Measurements from ENCODE around the gene AMIGO2.
"Not testable (repeated sequence)": the region's sequence is repeated elsewhere in the genome, so short reads cannot be mapped to it uniquely, and the experiment has no call there.

Gene AMIGO2

DNA sequence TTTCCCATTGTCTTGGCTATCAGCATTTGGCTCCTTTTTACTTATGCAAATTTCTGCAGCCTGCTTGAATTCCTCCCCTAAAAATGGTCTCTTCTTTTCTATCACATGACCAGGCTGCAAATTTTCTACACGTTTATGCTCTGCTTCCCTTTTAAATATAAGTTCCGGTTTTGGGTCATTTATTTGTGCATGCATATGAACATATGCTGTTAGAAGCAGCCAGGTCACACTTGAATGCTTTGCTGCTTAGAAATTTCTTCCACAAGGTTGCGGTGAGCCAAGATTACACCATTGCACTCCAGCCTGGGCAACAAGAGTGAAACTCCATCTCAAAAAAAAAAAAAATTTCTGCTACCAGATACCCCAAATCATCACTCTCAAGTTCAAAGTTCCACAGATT, 28.5 kb downstream of the AMIGO2 start:
- DNase-seq, H3K4me3 Mint-ChIP-seq, H3K4me1 Mint-ChIP-seq, H3K27me3 Mint-ChIP-seq: not testable (repeated sequence)
- H3K9me3 Mint-ChIP-seq: peaks cover 19 to 22% of the 10 kb centered on the region in 2 donors
- peak overlapping the region; percentile 16 for H3K27ac Mint-ChIP-seq
- H3K36me3 Mint-ChIP-seq: peaks cover 10 to 24% of the 10 kb centered on the region in 2 donors
- ATAC-seq (replicated peaks): peak in 1 of 2 donors; percentile 25

DNA sequence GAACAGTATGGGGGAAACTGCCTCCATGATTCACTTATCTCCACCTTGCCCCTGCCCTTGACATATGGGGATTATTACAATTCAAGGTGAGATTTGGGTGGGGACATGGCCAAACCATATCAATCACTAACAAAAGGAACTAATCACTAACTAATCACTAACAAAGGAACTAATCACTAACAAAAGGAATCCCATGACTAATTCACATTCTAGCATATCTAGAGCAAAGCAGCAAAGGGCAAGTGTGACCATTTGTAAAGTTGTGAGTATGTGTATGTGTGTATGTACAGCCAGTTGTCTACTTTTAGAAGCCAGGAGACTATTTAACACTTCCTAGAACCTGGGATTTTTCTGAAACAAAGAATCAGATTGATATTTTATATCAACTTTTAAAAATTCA, 31.2 kb downstream of the AMIGO2 start:
- peaks cover 10 to 22% of the 10 kb centered on the region in 2 donors for H3K36me3 Mint-ChIP-seq
- DNase-seq (no peak), ATAC-seq (replicated peaks) (no peak)
- H3K27me3 Mint-ChIP-seq: no peaks in the 10 kb centered on the region
- H3K9me3 Mint-ChIP-seq: peaks cover 18 to 21% of the 10 kb centered on the region in 2 donors
- no peak overlapping the region for H3K27ac Mint-ChIP-seq
- peaks cover 3 to 7% of the 10 kb centered on the region in 2 donors for H3K4me1 Mint-ChIP-seq
- H3K4me3 Mint-ChIP-seq: no peak overlapping the region

DNA sequence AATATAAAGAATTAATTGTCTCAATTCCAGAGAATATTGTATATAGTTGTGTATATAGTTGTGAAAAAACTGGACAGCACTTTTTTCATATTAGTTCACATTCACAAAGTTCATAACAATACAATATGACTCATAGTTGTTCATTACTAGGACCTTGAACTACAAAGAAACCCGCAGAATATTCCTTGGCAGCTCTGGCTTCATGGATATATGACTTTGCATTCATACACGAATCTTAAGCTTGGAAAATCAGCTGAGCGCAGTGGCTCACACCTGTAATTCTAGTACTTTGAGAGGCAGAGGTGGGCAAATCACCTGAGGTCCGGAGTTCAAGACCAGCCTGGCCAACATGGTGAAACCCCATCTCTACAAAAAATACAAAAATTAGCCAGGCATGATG, 38.4 kb downstream of the AMIGO2 start:
- Mint-ChIP-seq H3K4me3 (no peak overlapping the region), H3K9me3 (peaks cover 0 to 5% of the 10 kb centered on the region in 2 donors), H3K4me1 (peaks cover 10 to 20% of the 10 kb centered on the region in 2 donors), H3K36me3 (peaks cover 0 to 4% of the 10 kb centered on the region in 2 donors), H3K27me3 (peaks cover 0 to 5% of the 10 kb centered on the region in 2 donors), H3K27ac (no peak overlapping the region)
- DNase-seq (no peak), ATAC-seq (replicated peaks) (no peak)

DNA sequence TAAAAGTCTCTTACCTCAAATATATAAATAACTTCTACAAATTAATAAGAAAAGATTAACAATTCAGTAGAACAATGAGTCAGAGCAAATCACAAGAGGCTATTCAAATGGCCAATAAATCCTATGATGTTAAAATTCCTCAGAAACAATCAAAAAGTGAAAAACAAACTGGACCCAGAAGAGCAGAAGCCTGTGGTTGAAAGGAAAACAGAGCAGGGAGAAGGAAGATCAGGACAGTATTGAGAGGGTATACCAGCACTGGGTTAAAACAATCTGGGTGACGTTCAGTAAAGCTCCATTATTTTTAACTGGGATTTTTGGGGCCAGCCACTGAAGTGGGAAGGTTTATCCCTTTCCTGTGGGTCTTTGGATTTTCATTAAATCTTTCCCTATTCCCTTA, 40.0 kb downstream of the AMIGO2 start:
- no peak for DNase-seq
- H3K36me3 Mint-ChIP-seq: peaks cover 0 to 4% of the 10 kb centered on the region in 2 donors
- H3K4me1 Mint-ChIP-seq: peaks cover 19 to 34% of the 10 kb centered on the region in 2 donors
- no peak overlapping the region for H3K27ac Mint-ChIP-seq
- no peak for ATAC-seq (replicated peaks)
- peaks cover 0 to 5% of the 10 kb centered on the region in 2 donors for H3K27me3 Mint-ChIP-seq
- peaks cover 0 to 5% of the 10 kb centered on the region in 2 donors for H3K9me3 Mint-ChIP-seq
- H3K4me3 Mint-ChIP-seq: no peak overlapping the region

DNA sequence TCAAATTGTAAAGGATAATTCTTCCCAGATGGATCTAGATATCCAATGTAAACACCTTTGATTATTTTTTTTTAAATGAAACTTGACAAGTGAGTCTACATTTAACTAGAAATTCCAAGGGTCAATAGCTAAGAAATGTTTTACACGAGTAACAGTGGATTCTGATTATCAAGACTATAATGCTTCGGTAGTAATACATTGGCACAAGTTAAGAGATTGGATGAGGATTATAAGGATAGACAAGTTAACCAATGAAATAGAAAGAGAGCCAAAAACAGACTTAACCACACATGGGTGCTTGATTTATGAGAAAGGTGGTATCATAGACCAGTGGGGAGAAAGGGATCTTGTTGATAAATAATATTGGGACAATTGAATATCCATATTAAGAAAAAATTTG, 40.7 kb downstream of the AMIGO2 start:
- no peak for ATAC-seq (replicated peaks)

DNA sequence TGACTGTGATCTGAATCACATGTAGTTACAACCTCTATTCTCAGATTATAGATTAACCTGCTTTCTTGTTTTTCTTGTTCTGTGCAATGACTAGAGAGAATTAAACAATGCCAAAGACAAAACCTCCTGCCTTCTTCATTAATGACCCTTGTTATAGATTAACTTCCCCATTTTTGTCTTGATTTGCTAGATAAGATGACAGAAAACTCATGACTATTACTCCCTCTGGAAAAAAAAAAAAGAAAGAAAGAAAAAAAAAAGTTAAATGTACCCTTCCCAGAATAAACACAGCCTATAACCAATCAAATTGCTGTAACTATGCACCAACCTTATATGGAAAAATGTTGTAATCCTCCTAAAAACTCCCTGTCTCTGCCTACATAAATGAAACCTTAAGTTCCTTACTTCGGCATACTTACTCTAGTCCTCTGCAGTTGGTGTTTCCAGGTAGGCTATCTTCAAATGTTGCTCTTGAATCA, 41.5 kb downstream of the AMIGO2 start:
- Mint-ChIP-seq H3K9me3 (peaks cover 0 to 5% of the 10 kb centered on the region in 2 donors), H3K36me3 (peaks cover 0 to 4% of the 10 kb centered on the region in 2 donors), H3K4me3 (peak overlapping the region; percentile 1 to 48), H3K4me1 (peaks cover 27 to 48% of the 10 kb centered on the region in 2 donors), H3K27ac (peak overlapping the region; percentile 31), H3K27me3 (peaks cover 0 to 5% of the 10 kb centered on the region in 2 donors)
- ATAC-seq (replicated peaks) (peak; percentile 65 to 82), DNase-seq (no peak)

More for the DNA sequence above, 40.7 kb downstream of the AMIGO2 start:
- Mint-ChIP-seq H3K36me3 (peaks cover 0 to 4% of the 10 kb centered on the region in 2 donors), H3K4me3 (no peak overlapping the region), H3K9me3 (peaks cover 0 to 5% of the 10 kb centered on the region in 2 donors), H3K27ac (no peak overlapping the region), H3K4me1 (peaks cover 22 to 41% of the 10 kb centered on the region in 2 donors), H3K27me3 (peaks cover 0 to 5% of the 10 kb centered on the region in 2 donors)
- DNase-seq: no peak

DNA sequence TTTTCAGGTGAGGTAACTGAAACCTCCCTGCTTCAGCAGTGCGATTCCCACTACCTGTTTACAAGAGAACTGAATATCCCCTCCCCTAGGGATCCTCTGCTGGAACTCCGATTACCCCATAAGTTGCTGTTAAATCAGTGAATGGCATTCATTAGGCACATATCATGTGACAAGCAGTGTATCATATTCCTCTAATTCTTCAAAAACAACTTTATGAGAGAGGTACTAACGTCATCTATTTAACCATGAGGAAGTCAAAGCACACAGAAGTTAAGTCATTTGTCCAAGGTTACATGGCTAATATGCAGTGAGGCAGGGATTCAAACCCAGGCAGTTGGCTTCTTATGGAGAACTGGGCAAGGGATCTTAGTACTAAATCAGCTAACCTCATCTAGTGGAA, 44.3 kb downstream of the AMIGO2 start:
- Mint-ChIP-seq H3K27me3 (peaks cover 0 to 5% of the 10 kb centered on the region in 2 donors), H3K9me3 (no peaks in the 10 kb centered on the region), H3K27ac (peak overlapping the region; percentile 14), H3K4me3 (no peak overlapping the region), H3K36me3 (no peaks in the 10 kb centered on the region), H3K4me1 (peaks cover 33 to 66% of the 10 kb centered on the region in 2 donors)
- ATAC-seq (replicated peaks): peak in 1 of 2 donors; percentile 14
- no peak for DNase-seq

DNA sequence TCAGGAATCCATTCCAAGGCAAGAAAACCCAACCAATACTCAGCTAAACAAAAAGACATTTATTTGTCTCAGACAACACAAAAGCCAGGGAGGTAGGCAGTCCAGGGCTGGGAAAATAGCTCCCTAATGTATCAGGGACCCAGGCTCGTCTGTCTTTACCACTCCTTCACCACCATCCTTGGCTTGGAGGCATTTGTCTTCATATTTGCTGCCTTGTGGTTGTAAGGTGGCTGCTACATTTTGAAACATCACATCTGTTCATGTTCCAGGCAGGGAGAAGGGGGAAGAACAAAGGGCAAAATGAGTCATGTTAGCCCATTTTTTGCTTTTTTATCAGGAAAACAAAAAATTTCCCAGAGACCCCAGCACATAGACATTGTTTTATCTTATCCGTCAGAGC, 45.1 kb downstream of the AMIGO2 start:
- no peaks in the 10 kb centered on the region for H3K36me3 Mint-ChIP-seq
- no peaks in the 10 kb centered on the region for H3K9me3 Mint-ChIP-seq
- H3K27ac Mint-ChIP-seq: no peak overlapping the region
- no peak for ATAC-seq (replicated peaks)
- H3K27me3 Mint-ChIP-seq: peaks cover 0 to 2% of the 10 kb centered on the region in 2 donors
- peaks cover 31 to 63% of the 10 kb centered on the region in 2 donors for H3K4me1 Mint-ChIP-seq
- H3K4me3 Mint-ChIP-seq: no peak overlapping the region
- DNase-seq: no peak

DNA sequence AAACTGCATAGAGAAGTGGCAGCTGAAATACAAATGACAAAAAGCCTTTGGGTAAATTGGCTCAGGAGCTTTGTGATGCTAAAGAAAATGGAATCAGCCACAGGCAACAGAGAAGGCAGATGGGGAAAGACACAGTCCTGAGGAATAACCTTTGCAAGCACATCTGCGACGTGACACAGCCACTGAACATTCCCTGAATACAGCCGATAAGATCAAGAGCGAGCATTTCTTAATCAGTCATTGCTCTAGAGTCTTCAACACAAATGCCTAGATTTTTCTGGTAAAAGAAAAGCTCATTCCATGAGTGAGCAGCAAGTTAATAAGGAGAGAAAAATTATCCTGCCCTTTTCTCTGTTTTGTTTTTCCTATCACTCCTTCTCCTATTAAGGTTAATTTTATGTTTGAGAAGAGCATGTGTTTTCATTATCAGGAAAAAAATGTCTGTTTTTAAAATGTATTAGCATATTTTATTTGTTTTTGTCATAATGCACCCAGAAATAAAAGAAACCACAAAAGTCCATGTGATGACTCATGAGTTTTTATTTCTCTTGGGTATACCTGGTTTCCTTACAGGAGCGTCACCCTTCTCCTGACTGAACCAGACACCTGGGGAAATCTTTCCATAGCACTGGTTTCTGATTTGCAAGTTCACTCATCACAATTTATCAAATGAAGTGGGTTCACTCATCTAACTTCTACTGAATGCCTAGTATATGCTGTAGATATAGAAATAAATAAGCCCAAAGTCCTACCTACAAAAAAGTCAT, 45.8 kb downstream of the AMIGO2 start:
- no peak for ATAC-seq (replicated peaks)
- DNase-seq: no peak
- Mint-ChIP-seq H3K36me3 (no peaks in the 10 kb centered on the region), H3K27me3 (no peaks in the 10 kb centered on the region), H3K9me3 (no peaks in the 10 kb centered on the region), H3K4me1 (peaks cover 29 to 57% of the 10 kb centered on the region in 2 donors), H3K27ac (peak overlapping the region; percentile 47), H3K4me3 (no peak overlapping the region)

DNA sequence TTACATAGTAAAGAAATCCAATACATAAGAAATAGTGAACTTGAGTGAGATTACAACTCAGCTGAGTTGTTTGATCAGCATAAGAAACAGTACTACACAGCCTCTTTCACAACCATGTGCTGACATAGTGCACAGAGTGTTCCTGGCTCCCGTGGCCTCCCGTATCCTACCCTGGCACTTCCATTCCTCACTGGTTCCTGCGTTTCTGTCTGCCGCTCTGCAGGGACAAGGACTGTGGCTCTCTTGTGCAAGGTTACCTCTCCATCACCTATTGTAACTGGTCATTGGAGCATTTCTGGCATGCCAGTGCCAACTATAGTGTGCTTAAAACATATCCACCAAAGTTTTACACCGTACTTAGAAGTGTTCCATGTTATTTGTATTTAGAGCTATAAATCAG, 46.7 kb downstream of the AMIGO2 start:
- Mint-ChIP-seq H3K27ac (no peak overlapping the region), H3K4me3 (peak overlapping the region in 1 of 2 donors; percentile 8)

DNA sequence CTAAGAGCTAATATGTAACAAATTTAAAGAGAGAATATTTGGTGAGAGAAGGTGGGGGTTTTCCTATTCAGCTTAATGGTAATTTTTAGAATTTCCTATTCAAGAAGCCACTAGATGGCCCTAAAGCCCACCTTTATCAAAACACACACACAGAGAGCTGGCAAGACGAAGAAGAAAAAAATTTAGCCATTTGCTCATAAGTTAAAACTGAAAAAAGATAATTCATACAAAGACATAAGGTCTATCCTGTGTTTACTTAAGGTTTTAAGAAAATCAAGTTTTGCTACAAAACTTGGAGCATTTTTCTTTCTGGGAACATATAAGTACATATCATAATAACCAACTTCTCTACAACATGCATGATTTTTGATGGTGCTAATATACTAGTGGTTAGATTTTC, 47.1 kb downstream of the AMIGO2 start:
- Mint-ChIP-seq H3K9me3 (no peaks in the 10 kb centered on the region), H3K27ac (no peak overlapping the region), H3K4me1 (peaks cover 25 to 50% of the 10 kb centered on the region in 2 donors), H3K36me3 (no peaks in the 10 kb centered on the region), H3K27me3 (no peaks in the 10 kb centered on the region), H3K4me3 (no peak overlapping the region)
- DNase-seq (no peak), ATAC-seq (replicated peaks) (peak; percentile 82 to 83)

More for the DNA sequence above, 46.7 kb downstream of the AMIGO2 start:
- H3K4me1 Mint-ChIP-seq: peaks cover 25 to 51% of the 10 kb centered on the region in 2 donors
- no peaks in the 10 kb centered on the region for H3K36me3 Mint-ChIP-seq
- no peaks in the 10 kb centered on the region for H3K9me3 Mint-ChIP-seq
- ATAC-seq (replicated peaks): peak; percentile 42 to 49
- H3K27me3 Mint-ChIP-seq: no peaks in the 10 kb centered on the region
- DNase-seq: no peak

DNA sequence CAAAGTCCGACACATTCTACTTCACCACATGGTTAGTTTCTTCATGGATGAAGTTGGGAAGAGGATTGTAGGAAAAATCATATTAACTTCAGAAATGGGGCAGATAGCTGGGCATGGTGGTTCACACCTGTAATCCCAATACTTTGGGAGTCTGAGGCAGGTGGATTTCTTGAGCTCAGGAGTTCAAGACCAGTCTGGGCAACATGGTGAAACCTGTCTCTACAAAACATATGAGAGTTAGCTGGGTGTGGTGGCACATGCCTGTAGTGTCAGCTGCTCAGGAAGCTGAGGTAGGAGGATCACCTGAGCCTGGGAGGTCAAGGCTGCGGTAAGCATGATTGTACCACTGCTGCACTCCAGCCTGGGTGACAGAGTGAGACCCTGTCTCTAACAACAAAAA, 49.9 kb downstream of the AMIGO2 start:
- no peak overlapping the region for H3K4me3 Mint-ChIP-seq
- peaks cover 5 to 8% of the 10 kb centered on the region in 2 donors for H3K27me3 Mint-ChIP-seq
- no peak overlapping the region for H3K27ac Mint-ChIP-seq
- no peaks in the 10 kb centered on the region for H3K9me3 Mint-ChIP-seq
- ATAC-seq (replicated peaks) (no peak), DNase-seq (no peak)
- H3K36me3 Mint-ChIP-seq: no peaks in the 10 kb centered on the region
- peaks cover 14 to 34% of the 10 kb centered on the region in 2 donors for H3K4me1 Mint-ChIP-seq

DNA sequence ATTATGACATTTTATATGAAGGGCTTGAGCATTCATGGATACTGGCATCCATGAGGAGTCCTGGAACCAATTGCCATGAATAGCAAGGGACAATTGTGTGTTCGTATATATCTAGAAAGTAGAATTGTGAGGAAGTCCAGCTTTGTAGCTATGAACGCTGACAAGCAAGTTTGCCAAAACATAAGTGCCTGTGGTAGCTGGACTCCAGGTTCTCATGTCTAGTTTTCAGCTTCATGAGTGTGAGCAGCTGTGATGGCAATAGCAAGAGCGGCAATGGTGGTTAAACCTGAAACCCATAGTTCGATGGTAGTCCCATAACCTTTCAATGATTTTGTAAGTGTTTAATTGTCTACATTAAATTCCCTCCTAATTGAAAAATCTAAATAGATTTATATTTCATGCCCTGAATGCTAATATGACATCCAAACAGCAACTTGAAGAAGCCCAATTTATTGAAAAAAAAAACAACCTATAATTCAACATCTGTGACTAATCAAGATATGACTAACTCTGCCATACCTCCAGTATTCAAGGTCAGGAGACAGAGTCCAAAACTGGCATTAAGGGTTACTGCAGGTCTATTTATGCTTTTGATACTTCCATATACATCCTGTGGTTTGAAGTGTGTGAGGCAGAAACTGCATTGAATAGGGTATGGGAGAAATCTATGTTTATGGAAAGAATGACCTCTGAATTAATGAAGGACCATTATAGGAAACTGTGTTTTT, 50.6 kb downstream of the AMIGO2 start:
- peaks cover 5 to 8% of the 10 kb centered on the region in 2 donors for H3K27me3 Mint-ChIP-seq
- H3K9me3 Mint-ChIP-seq: no peaks in the 10 kb centered on the region
- DNase-seq (no peak), ATAC-seq (replicated peaks) (no peak)
- H3K27ac Mint-ChIP-seq: no peak overlapping the region
- no peak overlapping the region for H3K4me3 Mint-ChIP-seq
- H3K36me3 Mint-ChIP-seq: no peaks in the 10 kb centered on the region
- peaks cover 11 to 26% of the 10 kb centered on the region in 2 donors for H3K4me1 Mint-ChIP-seq

DNA sequence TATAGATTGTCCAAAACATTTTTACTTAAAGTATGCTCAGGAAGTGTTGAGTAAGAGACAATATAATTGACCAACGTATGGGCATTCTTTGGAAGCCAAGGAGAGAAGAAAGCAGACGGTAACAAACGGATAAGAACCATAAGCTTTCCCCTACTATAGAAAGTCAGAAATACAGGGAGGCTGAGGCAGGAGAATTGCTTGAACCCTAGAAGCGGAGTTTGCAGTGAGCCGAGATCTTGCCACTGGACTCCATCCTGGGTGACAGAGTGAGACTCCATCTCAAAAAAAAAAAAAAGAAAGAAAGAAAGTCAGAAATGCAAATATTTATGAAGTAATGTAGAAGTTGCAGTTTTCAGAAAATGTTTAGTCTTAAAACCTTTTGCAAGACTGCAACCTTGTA, 51.6 kb downstream of the AMIGO2 start:
- DNase-seq (no peak), ATAC-seq (replicated peaks) (no peak)
- H3K36me3 Mint-ChIP-seq: no peaks in the 10 kb centered on the region
- peaks cover 5 to 17% of the 10 kb centered on the region in 2 donors for H3K4me1 Mint-ChIP-seq
- H3K9me3 Mint-ChIP-seq: no peaks in the 10 kb centered on the region
- H3K4me3 Mint-ChIP-seq: no peak overlapping the region
- peaks cover 5 to 8% of the 10 kb centered on the region in 2 donors for H3K27me3 Mint-ChIP-seq
- H3K27ac Mint-ChIP-seq: no peak overlapping the region
